ENCODE results near the gene SPATA46. TPM values are rescaled to one million over a fixed set of nuclear protein-coding genes. Genes with fewer than 3 reads are reported as not detected.
"Not testable (repeated sequence)": the region's sequence is repeated elsewhere in the genome, so short reads cannot be mapped to it uniquely, and the experiment has no call there.

SPATA46 gene
- not detected in 2 replicates for total RNA-seq (2012; rRNA removed)

DNA sequence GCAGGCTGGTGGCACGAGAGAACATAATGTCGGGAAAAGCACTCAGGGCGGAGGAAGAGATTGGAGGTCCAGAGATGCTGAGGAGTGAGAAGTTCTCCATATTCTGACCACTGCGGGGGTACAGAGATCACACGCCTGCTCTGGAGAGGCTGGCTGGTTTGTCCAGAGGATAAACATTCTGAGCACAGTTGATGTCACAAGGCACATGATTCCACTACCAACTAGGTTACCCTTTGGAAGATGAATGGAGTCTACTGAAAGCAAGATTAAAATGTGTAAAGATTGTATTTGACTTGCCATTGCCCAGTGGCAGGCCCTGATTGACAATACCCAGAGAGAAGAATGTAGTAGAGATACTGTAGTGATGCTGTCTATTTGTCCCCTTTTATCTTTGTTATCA, at the start of gene SPATA46:
TSS of gene SPATA46 (minus strand) at position 164 of the 400 bp plus-strand sequence. CDS start at position 100, 64 bp downstream.
- Histone ChIP-seq H3K4me1 (ENCODE audit: control insufficient read depth, insufficient read depth, low read length) (peaks cover 21% of the 10 kb centered on the region), H3K36me3 (ENCODE audit: insufficient read depth, low read length) (no peaks in the 10 kb centered on the region), H3K9me3 (replicated peaks; ENCODE audit: low read length) (no peaks in the 10 kb centered on the region), H3K9ac (ENCODE audit: low read depth, low read length) (no peak within 1 kb of the TSS), H3K27me3 (ENCODE audit: control insufficient read depth, insufficient read depth, low read length) (no peaks in the 10 kb centered on the region), H3K4me3 (ENCODE audit: low read length) (no peak within 1 kb of the TSS), H3K4me2 (ENCODE audit: low read length) (no peak within 1 kb of the TSS)

- Histone ChIP-seq H3K9me3 (replicated peaks; ENCODE audit: low read length) (no peaks in the 10 kb centered on the region), H3K4me1 (ENCODE audit: control insufficient read depth, insufficient read depth, low read length) (peaks cover 4% of the 10 kb centered on the region), H3K4me2 (ENCODE audit: low read length) (no peak overlapping the region), H3K4me3 (ENCODE audit: low read length) (no peak overlapping the region), H3K9ac (ENCODE audit: low read depth, low read length) (no peak overlapping the region), H3K36me3 (ENCODE audit: insufficient read depth, low read length) (no peaks in the 10 kb centered on the region), H3K27me3 (ENCODE audit: control insufficient read depth, insufficient read depth, low read length) (no peaks in the 10 kb centered on the region)
Observed at GRCh38 chr1:162422662-162423375, 46.2 kb upstream of the SPATA46 start.

GRCh38 chr1:162421258-162422164, 44.9 kb upstream of the SPATA46 start:
- H3K9me3 ChIP-seq (replicated peaks; ENCODE audit: low read length): no peaks in the 10 kb centered on the region
- H3K4me3 ChIP-seq (ENCODE audit: low read length): no peak overlapping the region
- H3K4me1 ChIP-seq (ENCODE audit: control insufficient read depth, insufficient read depth, low read length): peaks cover 4% of the 10 kb centered on the region

DNA sequence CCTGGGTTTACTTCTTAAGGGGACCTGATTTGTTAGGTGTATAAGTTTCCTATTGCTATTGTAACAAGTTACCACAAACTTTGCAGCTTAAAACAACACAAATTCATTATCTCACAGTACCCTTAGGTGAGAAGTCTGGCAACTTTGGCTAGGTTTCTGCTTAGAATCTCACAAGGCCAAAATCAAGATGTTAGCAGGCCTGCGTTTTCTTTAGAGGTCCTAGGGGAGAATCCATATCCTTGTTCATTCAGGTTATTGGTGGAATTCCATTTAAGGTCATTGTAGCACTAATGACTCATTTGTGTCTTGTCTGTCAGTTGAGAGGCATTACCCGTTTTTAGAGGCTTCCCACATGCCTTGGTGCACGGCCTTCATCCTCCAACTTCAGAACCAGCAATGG, 43.5 kb upstream of the SPATA46 start:
- Histone ChIP-seq H3K4me1 (ENCODE audit: control insufficient read depth, insufficient read depth, low read length) (peaks cover 4% of the 10 kb centered on the region), H3K4me2 (ENCODE audit: low read length) (no peak overlapping the region), H3K9me3 (replicated peaks; ENCODE audit: low read length) (no peaks in the 10 kb centered on the region), H3K27me3 (ENCODE audit: control insufficient read depth, insufficient read depth, low read length) (no peaks in the 10 kb centered on the region), H3K9ac (ENCODE audit: low read depth, low read length) (no peak overlapping the region), H3K36me3 (ENCODE audit: insufficient read depth, low read length) (no peaks in the 10 kb centered on the region), H3K4me3 (ENCODE audit: low read length) (no peak overlapping the region)

More at GRCh38 chr1:162421258-162422164, 44.9 kb upstream of the SPATA46 start:
- H3K9ac ChIP-seq (ENCODE audit: low read depth, low read length): no peak overlapping the region
- H3K27me3 ChIP-seq (ENCODE audit: control insufficient read depth, insufficient read depth, low read length): no peaks in the 10 kb centered on the region
- no peak overlapping the region for H3K4me2 ChIP-seq (ENCODE audit: low read length)
- H3K36me3 ChIP-seq (ENCODE audit: insufficient read depth, low read length): no peaks in the 10 kb centered on the region

DNA sequence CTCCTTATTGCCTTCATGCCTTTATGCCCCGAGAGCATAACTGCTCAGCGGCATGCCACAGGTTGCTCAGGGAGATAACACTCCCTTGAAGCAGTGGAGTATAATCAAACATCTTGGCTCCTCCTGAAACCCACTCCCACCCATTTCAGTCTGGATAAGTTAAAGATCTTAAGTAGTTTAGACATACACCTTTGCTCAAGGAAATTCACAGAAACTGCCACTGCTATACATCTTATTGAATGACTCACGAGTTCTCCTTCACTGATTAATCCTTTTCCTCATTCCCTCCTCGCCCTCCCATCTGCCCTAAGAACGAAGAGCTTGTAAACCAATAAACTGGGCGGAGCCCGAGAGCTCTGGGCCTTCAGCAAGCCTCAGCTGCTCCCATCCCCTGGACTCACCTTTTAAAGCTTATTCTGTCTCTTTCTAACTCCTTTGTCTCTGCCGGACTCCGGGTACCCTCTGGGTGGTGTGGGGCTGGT, 42.8 kb upstream of the SPATA46 start:
- H3K4me2 ChIP-seq (ENCODE audit: low read length); H3K4me1 ChIP-seq (ENCODE audit: control insufficient read depth, insufficient read depth, low read length); H3K9me3 ChIP-seq (replicated peaks; ENCODE audit: low read length); H3K36me3 ChIP-seq (ENCODE audit: insufficient read depth, low read length); H3K27me3 ChIP-seq (ENCODE audit: control insufficient read depth, insufficient read depth, low read length); H3K9ac ChIP-seq (ENCODE audit: low read depth, low read length); H3K4me3 ChIP-seq (ENCODE audit: low read length): not testable (repeated sequence)

- H3K27me3 ChIP-seq (ENCODE audit: control insufficient read depth, insufficient read depth, low read length); H3K36me3 ChIP-seq (ENCODE audit: insufficient read depth, low read length); H3K4me2 ChIP-seq (ENCODE audit: low read length); H3K9ac ChIP-seq (ENCODE audit: low read depth, low read length); H3K4me3 ChIP-seq (ENCODE audit: low read length); H3K4me1 ChIP-seq (ENCODE audit: control insufficient read depth, insufficient read depth, low read length); H3K9me3 ChIP-seq (replicated peaks; ENCODE audit: low read length): not testable (repeated sequence)
Observed at GRCh38 chr1:162418584-162418983, 41.9 kb upstream of the SPATA46 start.

DNA sequence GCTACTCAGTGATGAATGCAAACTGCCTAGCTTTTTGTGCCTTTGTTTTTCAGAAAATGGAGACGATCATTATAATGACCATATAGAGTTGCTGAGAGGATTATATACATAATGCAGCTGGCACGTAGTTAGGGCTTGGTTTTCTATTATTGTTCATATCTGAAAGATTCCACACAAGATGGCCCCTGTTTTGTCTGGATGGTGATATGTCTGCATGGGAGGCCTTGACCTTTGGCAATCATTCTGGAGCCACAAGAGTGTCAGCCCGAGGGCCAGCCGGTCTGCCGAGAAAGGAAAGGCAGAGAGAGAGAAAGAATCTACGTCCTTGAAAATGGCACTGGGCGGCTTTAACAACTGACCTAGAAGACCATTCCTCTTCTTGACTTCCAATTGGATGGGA, 41.0 kb upstream of the SPATA46 start:
- H3K4me1 ChIP-seq (ENCODE audit: control insufficient read depth, insufficient read depth, low read length): peaks cover 4% of the 10 kb centered on the region
- no peaks in the 10 kb centered on the region for H3K36me3 ChIP-seq (ENCODE audit: insufficient read depth, low read length)
- no peak overlapping the region for H3K9ac ChIP-seq (ENCODE audit: low read depth, low read length)
- H3K27me3 ChIP-seq (ENCODE audit: control insufficient read depth, insufficient read depth, low read length): no peaks in the 10 kb centered on the region
- no peak overlapping the region for H3K4me3 ChIP-seq (ENCODE audit: low read length)
- H3K4me2 ChIP-seq (ENCODE audit: low read length): no peak overlapping the region
- no peaks in the 10 kb centered on the region for H3K9me3 ChIP-seq (replicated peaks; ENCODE audit: low read length)

DNA sequence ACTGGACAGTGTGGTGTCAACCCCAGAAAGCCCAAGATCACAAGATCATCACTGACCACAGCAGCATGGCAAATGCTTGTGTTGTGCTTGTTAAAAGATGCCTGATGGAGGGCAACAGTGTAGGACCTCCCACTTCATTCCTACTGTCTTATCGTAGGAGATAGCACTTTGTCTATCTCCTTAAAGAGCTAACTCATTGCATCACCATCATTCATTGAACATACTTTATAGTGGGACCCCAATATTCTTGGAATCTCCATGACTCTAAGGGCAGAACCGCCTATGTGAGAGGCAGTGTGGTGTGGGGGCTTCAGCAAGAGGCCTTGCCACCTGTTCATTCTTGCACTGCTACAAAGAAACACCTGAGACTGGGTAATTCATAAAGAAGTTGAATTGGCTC, 40.3 kb upstream of the SPATA46 start:
- H3K4me1 ChIP-seq (ENCODE audit: control insufficient read depth, insufficient read depth, low read length): peaks cover 4% of the 10 kb centered on the region
- H3K9ac ChIP-seq (ENCODE audit: low read depth, low read length): no peak overlapping the region
- no peaks in the 10 kb centered on the region for H3K9me3 ChIP-seq (replicated peaks; ENCODE audit: low read length)
- no peaks in the 10 kb centered on the region for H3K27me3 ChIP-seq (ENCODE audit: control insufficient read depth, insufficient read depth, low read length)
- no peaks in the 10 kb centered on the region for H3K36me3 ChIP-seq (ENCODE audit: insufficient read depth, low read length)
- no peak overlapping the region for H3K4me2 ChIP-seq (ENCODE audit: low read length)
- H3K4me3 ChIP-seq (ENCODE audit: low read length): no peak overlapping the region

DNA sequence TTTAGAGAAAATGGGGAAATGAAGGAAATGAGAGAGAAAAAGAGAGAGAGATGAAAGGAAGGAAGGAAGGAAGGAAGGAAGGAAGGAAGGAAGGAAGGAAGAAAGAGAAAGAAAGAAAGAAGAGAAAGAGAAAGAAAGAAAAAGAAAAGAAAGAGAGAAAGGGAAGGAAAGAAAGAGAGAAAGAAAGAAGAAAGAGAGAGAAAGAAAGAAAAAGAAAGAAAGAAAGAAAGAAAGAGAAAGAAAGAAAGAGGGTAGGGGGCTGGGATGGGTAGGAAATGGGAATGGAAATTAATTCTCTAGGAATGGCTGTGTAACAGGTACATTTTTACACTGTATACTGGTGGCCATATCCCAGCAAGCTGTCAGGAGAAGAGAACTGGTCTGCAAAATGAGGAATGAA, 39.6 kb upstream of the SPATA46 start:
- Histone ChIP-seq H3K9me3 (replicated peaks; ENCODE audit: low read length) (no peaks in the 10 kb centered on the region), H3K4me1 (ENCODE audit: control insufficient read depth, insufficient read depth, low read length) (peaks cover 4% of the 10 kb centered on the region), H3K4me2 (ENCODE audit: low read length) (no peak overlapping the region), H3K9ac (ENCODE audit: low read depth, low read length) (no peak overlapping the region), H3K4me3 (ENCODE audit: low read length) (no peak overlapping the region), H3K36me3 (ENCODE audit: insufficient read depth, low read length) (no peaks in the 10 kb centered on the region), H3K27me3 (ENCODE audit: control insufficient read depth, insufficient read depth, low read length) (no peaks in the 10 kb centered on the region)

DNA sequence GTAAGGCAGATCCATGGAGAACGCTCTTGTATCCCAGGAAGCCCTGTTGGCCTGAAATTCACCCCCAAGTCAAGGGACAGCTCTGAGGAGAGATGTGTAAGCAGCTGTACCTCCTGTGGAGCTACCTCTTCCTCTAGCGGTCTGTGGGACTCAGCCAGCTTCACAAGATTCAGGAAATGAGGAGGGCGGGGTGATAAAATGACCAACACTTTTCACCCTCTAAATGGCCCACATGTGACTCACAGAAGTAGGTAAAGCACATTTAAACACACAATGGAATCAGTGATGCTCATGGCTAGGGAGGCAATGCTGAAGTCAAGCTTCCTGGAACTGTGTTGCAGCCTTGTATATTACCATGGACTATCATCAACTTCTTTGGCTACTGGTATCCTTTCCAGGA, 35.3 kb upstream of the SPATA46 start, which contains the start of gene SH2D1B:
TSS of gene SH2D1B (minus strand) at position 135 of the 400 bp plus-strand sequence. CDS start at position 15, 120 bp downstream.
- no peaks in the 10 kb centered on the region for H3K36me3 ChIP-seq (ENCODE audit: insufficient read depth, low read length)
- no peaks in the 10 kb centered on the region for H3K9me3 ChIP-seq (replicated peaks; ENCODE audit: low read length)
- no peak within 1 kb of the TSS for H3K4me2 ChIP-seq (ENCODE audit: low read length)
- no peak within 1 kb of the TSS for H3K9ac ChIP-seq (ENCODE audit: low read depth, low read length)
- H3K4me1 ChIP-seq (ENCODE audit: control insufficient read depth, insufficient read depth, low read length): peaks cover 3% of the 10 kb centered on the region
- H3K27me3 ChIP-seq (ENCODE audit: control insufficient read depth, insufficient read depth, low read length): no peaks in the 10 kb centered on the region
- H3K4me3 ChIP-seq (ENCODE audit: low read length): no peak within 1 kb of the TSS

DNA sequence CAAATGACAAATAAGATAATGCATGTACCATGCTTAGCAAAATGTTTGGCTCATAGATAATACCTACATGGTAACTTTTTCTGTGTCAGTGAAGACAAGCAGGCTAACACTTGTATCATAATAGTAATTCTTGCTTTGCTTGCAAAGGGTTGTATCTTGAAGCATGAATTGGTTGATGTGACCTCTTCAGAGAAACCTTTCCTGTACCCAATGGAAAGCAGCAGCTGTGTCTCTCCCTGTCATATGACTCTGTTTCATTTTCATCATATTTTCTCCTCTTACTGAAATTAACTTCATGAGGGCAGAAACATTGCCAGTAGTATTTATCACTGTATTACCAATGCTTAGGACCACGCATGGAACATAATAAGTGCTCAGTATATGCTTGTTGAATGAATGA, 30.9 kb upstream of the SPATA46 start:
- H3K36me3 ChIP-seq (ENCODE audit: insufficient read depth, low read length): no peaks in the 10 kb centered on the region
- H3K4me2 ChIP-seq (ENCODE audit: low read length): no peak overlapping the region
- no peak overlapping the region for H3K9ac ChIP-seq (ENCODE audit: low read depth, low read length)
- no peaks in the 10 kb centered on the region for H3K27me3 ChIP-seq (ENCODE audit: control insufficient read depth, insufficient read depth, low read length)
- H3K4me1 ChIP-seq (ENCODE audit: control insufficient read depth, insufficient read depth, low read length): peaks cover 32% of the 10 kb centered on the region
- no peak overlapping the region for H3K4me3 ChIP-seq (ENCODE audit: low read length)
- no peaks in the 10 kb centered on the region for H3K9me3 ChIP-seq (replicated peaks; ENCODE audit: low read length)

All from skeletal muscle satellite cell (primary cell).